Activated CD8-positive, alpha-beta memory T cell treated with anti-CD3 and anti-CD28 coated beads, Interleukin-2, amount 10 ng/mL, durations not matched to agents 7 days and 5 days (primary cell): ENCODE results near the gene DHX40. TPM values are rescaled to one million over a fixed set of nuclear protein-coding genes. Genes with fewer than 3 reads are reported as not detected.

ENCODE experiments used
- ATAC-seq: fragments of 150-1000 bp; cut with Tn5 transposase; one replicate; pipeline ENCODE4 v1.10.0; 2021; ENCODE audit warnings: moderate library complexity
- CTCF ChIA-PET: fragments of 350-600 bp; sonication (Branson Sonifier 250); formaldehyde crosslinking; loops from one replicate; lab custom pipeline; 2021; ENCODE audit warnings: antibody characterized with exemption; lab: Charles Lee
- DNase-seq: peaks from one replicate; pipeline ENCODE4 v3.0.0-alpha.2; 2020
- H3K27ac Mint-ChIP-seq: one replicate; pipeline ENCODE4 v1.8.0; 2021; ENCODE audit warnings: mild to moderate bottlenecking, mixed read lengths
- H3K27me3 Mint-ChIP-seq: one replicate; pipeline ENCODE4 v1.8.0; 2021; ENCODE audit warnings: mixed read lengths
- H3K36me3 Mint-ChIP-seq: one replicate; pipeline ENCODE4 v1.8.0; 2021; ENCODE audit warnings: mild to moderate bottlenecking, mixed read lengths
- H3K4me1 Mint-ChIP-seq: one replicate; pipeline ENCODE4 v1.8.0; 2021; ENCODE audit warnings: mixed read lengths
- H3K4me3 Mint-ChIP-seq: one replicate; pipeline ENCODE4 v1.8.0; 2021; ENCODE audit warnings: mild to moderate bottlenecking, moderate library complexity, mixed read lengths
- H3K9me3 Mint-ChIP-seq: one replicate; pipeline ENCODE4 v1.8.0; 2022; ENCODE audit warnings: low read depth, mixed read lengths
- total RNA-seq, 2 experiments: library from RNA; stranded (reverse); gene quantifications; one replicate each; pipeline ENCODE4 v1.2.3, GENCODE V29; 2021

The DHX40 gene
- total RNA-seq, 2 experiments from 2014 or later, result 17.1 to 18.0 TPM

DNA sequence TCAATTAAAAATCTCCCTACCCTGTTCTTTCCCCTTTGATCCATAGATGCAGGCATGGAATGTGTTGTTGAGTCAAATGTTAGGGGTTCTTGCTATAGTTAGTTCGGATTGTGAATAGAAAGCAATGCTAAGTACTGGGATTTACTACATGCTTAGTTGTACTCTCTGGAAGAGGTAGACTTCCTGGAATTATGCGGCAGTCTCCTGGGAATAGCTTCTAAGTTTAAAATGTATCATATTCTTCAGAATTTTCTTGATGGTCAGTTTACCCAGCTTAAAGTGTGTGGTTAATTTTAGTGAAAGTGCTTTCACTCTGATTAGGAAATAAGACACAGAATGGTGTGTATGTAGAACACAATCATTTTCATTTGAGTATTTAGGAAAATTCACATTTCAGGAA lies 57.7 kb downstream of the DHX40 start:
- peaks cover 27% of the 10 kb centered on the region for H3K36me3 Mint-ChIP-seq
- ATAC-seq (no peak), DNase-seq (no peak)
- no peaks in the 10 kb centered on the region for H3K9me3 Mint-ChIP-seq
- CTCF ChIA-PET, result interaction anchor here (0.6 kb wide), 1 partner anchor 147 kb away, joined by 3 read pairs; no protein-coding TSS in a partner anchor
- H3K4me1 Mint-ChIP-seq, result peaks cover 58% of the 10 kb centered on the region
- peak overlapping the region; percentile 20 for H3K27ac Mint-ChIP-seq
- no peaks in the 10 kb centered on the region for H3K27me3 Mint-ChIP-seq
- H3K4me3 Mint-ChIP-seq, result peak overlapping the region; percentile 25

DNA sequence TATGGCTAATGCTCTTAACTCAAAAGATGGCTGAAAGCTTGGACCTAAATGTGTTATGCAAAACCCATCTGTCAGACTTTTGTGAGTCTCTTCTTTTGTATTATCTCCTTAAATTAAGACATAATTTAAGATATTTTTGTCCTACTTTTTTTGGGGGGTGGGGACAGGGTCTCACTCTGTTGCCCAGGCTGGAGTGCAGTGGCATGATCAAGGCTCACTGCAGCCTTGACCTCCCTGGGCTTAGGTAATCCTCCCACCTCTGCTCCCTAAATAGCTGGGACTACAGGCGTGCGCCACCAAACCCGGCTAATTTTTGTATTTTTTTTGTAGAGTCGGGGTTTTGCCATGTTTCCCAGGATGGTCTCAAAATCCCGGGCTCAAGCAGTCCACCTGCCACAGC lies 61.3 kb downstream of the DHX40 start:
- CTCF ChIA-PET, result no interaction called here
- ATAC-seq (no peak), DNase-seq (no peak)
- Mint-ChIP-seq H3K27ac (no peak overlapping the region), H3K36me3 (peaks cover 46% of the 10 kb centered on the region), H3K4me3 (no peak overlapping the region), H3K4me1 (peaks cover 64% of the 10 kb centered on the region), H3K9me3 (no peaks in the 10 kb centered on the region), H3K27me3 (no peaks in the 10 kb centered on the region)

DNA sequence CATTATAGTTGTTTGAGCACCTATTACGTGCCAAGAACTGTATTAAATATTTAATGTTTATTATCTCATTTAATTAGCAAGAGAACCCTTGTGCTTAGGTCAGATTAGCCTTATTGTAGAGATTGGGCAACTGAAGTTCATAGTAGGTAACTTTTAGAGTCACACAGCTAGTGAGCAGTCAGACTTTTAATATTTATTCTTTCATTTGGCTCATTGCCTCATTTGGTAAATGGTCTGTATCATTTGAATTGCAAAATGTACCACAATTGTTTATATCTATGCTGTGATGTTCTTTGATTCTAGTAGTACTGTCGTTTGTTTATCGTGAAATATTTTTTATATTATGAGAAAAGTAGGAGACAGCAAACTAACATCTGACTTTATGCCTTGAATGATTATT lies 61.9 kb downstream of the DHX40 start:
- H3K27me3 Mint-ChIP-seq, result no peaks in the 10 kb centered on the region
- H3K27ac Mint-ChIP-seq, result no peak overlapping the region
- no peak for ATAC-seq
- peaks cover 46% of the 10 kb centered on the region for H3K36me3 Mint-ChIP-seq
- CTCF ChIA-PET, result no interaction called here
- no peak overlapping the region for H3K4me3 Mint-ChIP-seq
- no peaks in the 10 kb centered on the region for H3K9me3 Mint-ChIP-seq
- peaks cover 58% of the 10 kb centered on the region for H3K4me1 Mint-ChIP-seq
- DNase-seq, result no peak

DNA sequence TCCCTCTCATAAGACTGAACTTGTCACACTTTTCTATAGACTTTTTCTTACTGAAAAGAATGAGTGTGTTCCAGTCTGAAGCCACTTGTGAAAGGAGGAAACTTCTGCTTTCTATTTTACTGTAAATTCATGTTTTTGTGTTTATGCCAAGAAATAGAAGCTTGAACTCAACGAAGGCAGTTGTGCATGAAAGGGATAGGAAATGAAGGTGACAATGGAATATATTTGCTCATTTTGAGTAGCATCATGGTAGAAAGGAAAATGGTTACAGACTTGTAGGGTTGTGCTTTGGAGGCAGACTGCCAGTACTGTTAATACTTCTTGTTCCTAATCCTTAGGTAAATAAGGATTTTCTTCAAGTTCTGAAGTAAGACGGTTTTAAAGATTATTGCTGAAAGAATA lies 62.4 kb downstream of the DHX40 start:
- Mint-ChIP-seq H3K27ac (no peak overlapping the region), H3K27me3 (no peaks in the 10 kb centered on the region), H3K36me3 (peaks cover 46% of the 10 kb centered on the region), H3K4me3 (no peak overlapping the region), H3K9me3 (no peaks in the 10 kb centered on the region), H3K4me1 (peaks cover 56% of the 10 kb centered on the region)
- CTCF ChIA-PET, result no interaction called here
- no peak for DNase-seq
- ATAC-seq, result no peak

DNA sequence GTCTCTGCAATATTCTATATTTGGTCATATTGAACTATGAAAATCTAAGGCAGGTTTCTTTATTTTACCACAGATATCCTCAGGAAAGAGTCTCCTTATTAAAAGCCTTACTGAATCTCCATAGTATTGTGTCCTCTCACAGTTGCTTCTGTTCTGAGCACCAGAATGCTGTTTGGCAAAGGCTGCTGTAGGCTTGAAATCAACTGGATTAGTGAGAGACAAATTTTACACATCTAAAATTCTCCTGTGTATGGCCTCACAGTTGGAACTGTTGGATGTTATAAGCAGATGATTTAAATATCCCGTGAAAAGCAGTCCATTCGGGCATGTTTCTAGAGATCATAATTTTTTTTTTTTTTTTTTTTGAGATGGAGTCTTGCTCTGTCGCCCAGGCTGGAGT lies 63.8 kb downstream of the DHX40 start:
- H3K4me3 Mint-ChIP-seq, result no peak overlapping the region
- peaks cover 38% of the 10 kb centered on the region for H3K36me3 Mint-ChIP-seq
- no peaks in the 10 kb centered on the region for H3K9me3 Mint-ChIP-seq
- CTCF ChIA-PET, result no interaction called here
- ATAC-seq, result no peak
- peaks cover 56% of the 10 kb centered on the region for H3K4me1 Mint-ChIP-seq
- DNase-seq, result no peak
- no peak overlapping the region for H3K27ac Mint-ChIP-seq
- H3K27me3 Mint-ChIP-seq, result no peaks in the 10 kb centered on the region

DNA sequence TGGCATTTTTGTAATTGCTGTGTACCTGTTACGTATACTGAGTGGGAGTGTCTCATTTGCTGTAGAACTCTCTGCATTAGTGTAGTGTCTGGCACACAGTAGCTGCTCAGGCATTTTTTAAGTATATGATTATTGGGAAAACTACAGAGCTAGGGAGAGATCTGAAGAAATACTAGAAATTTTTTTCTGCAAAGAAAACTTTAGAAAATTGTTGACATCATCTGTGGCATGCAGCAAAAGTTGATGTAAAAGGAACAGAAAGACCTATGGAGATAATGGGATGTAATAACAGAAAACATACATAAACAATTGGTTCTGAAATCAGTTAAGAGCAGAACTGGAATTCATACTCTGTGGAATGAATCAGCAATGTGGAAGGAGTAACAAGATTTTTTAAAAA lies 65.9 kb downstream of the DHX40 start:
- CTCF ChIA-PET, result no interaction called here
- peaks cover 57% of the 10 kb centered on the region for H3K4me1 Mint-ChIP-seq
- H3K4me3 Mint-ChIP-seq, result no peak overlapping the region
- H3K9me3 Mint-ChIP-seq, result no peaks in the 10 kb centered on the region
- H3K36me3 Mint-ChIP-seq, result peaks cover 34% of the 10 kb centered on the region
- H3K27ac Mint-ChIP-seq, result peak overlapping the region; percentile 26
- ATAC-seq (no peak), DNase-seq (no peak)
- no peaks in the 10 kb centered on the region for H3K27me3 Mint-ChIP-seq

DNA sequence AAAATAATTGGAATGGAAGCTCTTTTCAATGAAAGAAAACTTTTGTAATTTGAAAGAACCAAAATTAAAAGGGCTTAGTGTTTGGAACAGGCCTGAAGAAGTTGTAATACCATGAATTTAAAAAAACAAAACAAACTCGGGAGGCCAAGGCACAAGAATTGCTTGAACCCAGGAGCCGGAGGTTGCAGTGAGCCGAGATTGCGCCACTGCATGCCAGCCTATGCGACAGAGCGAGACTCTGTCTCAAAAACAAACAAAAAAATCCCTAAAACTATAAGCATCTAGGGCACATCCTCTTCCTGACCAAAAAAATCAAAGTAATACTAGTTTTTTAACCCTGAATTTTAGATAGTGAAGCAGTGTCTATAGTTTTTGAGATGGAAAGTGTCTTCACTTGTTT lies 67.0 kb downstream of the DHX40 start:
- ATAC-seq (no peak), DNase-seq (no peak)
- Mint-ChIP-seq H3K9me3 (no peaks in the 10 kb centered on the region), H3K36me3 (peaks cover 35% of the 10 kb centered on the region), H3K27ac (no peak overlapping the region), H3K4me3 (no peak overlapping the region), H3K27me3 (no peaks in the 10 kb centered on the region), H3K4me1 (peaks cover 53% of the 10 kb centered on the region)
- CTCF ChIA-PET, result interaction anchor here (0.8 kb wide), 1 partner anchor 13 kb away, joined by 5 read pairs; the partner anchor contains the start of gene CLTC

DNA sequence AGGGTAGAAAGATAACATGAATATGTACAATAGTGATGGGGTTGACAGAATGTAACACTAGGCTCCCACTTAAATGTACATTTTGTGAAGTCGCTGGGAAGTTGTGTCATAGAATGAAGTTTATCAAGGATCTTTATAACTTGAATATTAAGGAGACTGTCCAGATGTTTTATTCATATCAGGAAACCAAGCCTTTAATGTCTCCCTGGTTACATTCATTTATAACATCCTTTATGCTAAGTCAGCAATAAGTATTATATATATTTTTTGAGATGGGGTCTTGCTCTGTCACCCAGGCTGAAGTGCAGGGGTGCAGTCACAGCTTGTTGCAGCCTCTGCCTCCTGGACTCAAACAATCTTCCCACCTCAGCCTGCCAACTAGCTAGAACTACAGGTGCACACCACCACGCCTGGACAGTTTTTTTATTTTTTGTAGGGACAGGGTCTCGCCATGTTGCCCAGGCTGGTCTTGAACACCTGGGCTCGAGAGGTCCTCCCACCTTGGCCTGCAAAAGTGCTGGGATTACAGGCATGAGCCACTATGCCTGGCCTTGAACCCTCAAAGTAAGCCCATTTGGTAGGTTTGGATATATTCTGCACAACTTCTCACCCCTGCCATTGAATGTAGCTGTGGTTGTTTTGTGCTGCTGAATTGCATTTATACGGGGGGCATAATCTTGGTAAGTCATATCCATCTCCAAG lies 68.4 kb downstream of the DHX40 start:
- CTCF ChIA-PET, result interaction anchor here (1.0 kb wide), 1 partner anchor 8 kb away, joined by 3 read pairs; no protein-coding TSS in a partner anchor
- Mint-ChIP-seq H3K9me3 (no peaks in the 10 kb centered on the region), H3K36me3 (peaks cover 25% of the 10 kb centered on the region), H3K4me1 (peaks cover 45% of the 10 kb centered on the region), H3K27me3 (no peaks in the 10 kb centered on the region), H3K4me3 (no peak overlapping the region), H3K27ac (no peak overlapping the region)
- DNase-seq (no peak), ATAC-seq (no peak)

DNA sequence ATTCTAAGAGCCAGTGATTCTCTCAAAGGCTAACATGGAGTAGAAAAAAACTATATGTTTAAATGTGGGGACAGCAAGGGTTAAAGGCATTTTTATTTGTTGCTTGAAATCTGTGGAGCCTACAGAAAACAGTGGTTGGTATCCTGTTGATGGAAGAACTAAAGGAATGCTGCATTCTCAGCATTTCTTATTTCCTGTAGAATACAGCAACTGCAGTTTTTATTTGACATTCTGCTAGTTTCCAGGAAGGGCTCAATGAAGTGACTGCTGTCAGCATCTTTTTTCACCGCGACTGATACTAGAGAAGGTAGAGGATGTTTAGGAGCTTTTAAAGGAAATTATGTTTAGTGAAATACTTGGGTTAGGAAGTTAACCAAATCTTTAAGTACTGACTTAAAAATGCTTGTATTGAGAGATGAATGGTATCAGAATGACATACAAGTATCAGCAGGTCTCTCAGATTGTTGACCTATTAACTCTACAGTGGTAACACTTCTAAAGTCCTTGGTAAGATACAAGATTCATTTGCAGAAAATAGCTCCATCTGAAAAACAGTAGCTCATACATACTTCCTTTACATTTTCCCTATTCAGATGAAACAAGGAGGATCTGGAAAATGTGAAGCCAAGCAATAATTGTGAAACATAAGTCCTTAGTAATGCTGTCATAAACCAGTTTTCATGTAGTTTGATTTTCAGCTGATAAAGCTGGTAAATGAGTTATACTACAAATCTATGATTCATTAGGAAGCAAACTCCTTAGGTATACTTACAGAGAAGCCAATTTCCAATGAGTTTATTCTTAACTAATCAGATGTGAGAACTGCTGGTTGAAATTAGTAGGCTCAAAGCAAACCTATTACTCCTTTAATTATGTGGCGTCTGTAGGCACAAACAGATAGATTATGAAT lies 69.5 kb downstream of the DHX40 start:
- H3K4me1 Mint-ChIP-seq, result peaks cover 42% of the 10 kb centered on the region
- peaks cover 15% of the 10 kb centered on the region for H3K36me3 Mint-ChIP-seq
- H3K27ac Mint-ChIP-seq, result peak overlapping the region; percentile 60
- no peak overlapping the region for H3K4me3 Mint-ChIP-seq
- peak; percentile 45 for ATAC-seq
- no peak for DNase-seq
- H3K27me3 Mint-ChIP-seq, result no peaks in the 10 kb centered on the region
- CTCF ChIA-PET, result no interaction called here
- H3K9me3 Mint-ChIP-seq, result no peaks in the 10 kb centered on the region

DNA sequence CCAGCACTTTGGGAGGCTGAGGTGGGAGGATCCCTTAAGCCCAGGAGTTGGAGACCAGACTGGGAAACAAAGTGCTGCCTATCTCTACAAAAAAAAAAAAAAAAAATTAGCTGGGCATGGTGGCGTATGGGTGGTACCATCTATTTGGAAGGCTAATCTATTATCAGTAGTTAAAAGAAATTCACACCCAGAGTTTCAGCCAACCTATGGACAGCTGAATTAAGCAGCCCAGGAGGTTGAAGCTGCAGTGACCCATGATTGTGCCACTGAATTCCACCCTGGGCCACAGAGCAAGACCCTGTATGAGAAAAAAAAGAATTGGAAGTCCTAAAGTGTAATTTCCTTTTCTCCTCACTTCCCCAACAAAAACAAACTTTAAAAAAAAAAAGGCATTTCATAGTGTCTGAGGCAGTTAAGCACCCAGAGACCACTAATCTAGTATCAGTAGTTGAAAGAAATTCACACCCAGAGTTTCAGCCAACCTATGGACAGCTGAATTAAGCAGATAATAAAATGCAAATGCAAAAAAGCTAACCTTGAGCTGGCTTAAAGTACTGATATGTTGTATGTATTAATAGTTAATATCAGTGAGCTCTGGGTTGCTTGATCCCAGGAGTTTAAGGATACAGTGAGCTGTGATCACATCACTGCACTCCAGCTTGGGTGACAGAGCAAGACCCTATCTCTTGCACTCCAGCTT lies 72.4 kb downstream of the DHX40 start:
- no peak overlapping the region for H3K27ac Mint-ChIP-seq
- CTCF ChIA-PET, result no interaction called here
- H3K27me3 Mint-ChIP-seq, result no peaks in the 10 kb centered on the region
- no peak overlapping the region for H3K4me3 Mint-ChIP-seq
- ATAC-seq (no peak), DNase-seq (no peak)
- peaks cover 50% of the 10 kb centered on the region for H3K4me1 Mint-ChIP-seq
- H3K36me3 Mint-ChIP-seq, result peaks cover 4% of the 10 kb centered on the region
- H3K9me3 Mint-ChIP-seq, result no peaks in the 10 kb centered on the region

DNA sequence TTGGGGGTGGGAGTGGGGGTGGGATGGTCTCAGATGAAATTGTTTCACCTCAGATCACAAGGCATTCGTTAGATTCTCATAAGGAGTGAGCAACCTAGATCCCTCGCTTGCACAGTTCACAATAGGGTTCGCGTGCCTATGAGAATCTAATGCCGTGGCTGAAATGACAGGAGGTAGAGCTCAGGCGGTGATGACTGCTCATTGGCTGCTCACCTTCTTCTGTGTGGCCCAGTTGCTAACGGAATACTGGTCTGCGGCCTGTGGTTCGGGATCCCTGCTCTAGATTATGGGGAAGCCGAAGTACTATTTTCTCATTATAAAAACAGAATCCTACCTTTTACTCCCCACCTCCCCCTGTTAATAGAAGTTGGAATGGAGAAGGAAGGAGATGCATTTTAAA lies 73.1 kb downstream of the DHX40 start:
- H3K27ac Mint-ChIP-seq, result no peak overlapping the region
- no peaks in the 10 kb centered on the region for H3K9me3 Mint-ChIP-seq
- H3K4me1 Mint-ChIP-seq, result peaks cover 51% of the 10 kb centered on the region
- H3K27me3 Mint-ChIP-seq, result no peaks in the 10 kb centered on the region
- CTCF ChIA-PET, result interaction anchor here (0.9 kb wide), 1 partner anchor 19 kb away, joined by 3 read pairs; the partner anchor contains the start of gene CLTC
- no peak overlapping the region for H3K4me3 Mint-ChIP-seq
- ATAC-seq (no peak), DNase-seq (no peak)
- H3K36me3 Mint-ChIP-seq, result peaks cover 4% of the 10 kb centered on the region

DNA sequence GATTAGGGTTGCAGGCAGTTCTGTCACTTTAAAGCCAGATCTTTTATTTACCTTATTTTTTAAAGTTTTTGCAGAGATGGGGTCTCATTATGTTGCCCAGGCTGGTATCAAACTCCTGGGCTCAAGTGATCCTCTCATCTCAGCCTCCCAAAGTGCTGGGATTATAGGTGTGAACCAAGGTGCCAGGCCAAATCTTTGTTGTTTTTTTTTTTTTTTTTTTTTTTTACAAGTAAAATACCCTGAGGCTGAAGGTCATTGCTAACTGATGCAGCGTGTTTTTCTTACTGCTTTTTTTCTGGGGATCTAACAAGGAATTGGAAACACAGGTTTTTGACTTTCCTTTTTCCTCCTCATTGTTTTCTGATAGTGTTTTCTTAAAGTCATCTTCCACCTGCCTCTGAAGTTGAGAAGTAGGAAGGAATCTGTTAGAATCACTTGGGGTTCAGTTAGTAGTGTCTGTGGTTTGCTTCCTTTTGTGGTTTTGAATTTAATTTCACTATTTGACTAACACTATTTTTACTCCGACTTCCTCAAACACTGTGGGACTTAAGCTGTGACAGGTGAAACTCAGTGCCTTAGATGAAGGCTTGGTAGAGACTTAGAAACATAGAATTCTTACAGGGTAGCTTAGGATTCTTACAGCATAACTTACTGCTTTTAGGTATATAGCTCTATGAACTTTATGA lies 76.5 kb downstream of the DHX40 start:
- DNase-seq (no peak), ATAC-seq (peak; percentile 93)
- H3K9me3 Mint-ChIP-seq, result no peaks in the 10 kb centered on the region
- peaks cover 15% of the 10 kb centered on the region for H3K36me3 Mint-ChIP-seq
- CTCF ChIA-PET, result interaction anchor here (1.2 to 1.3 kb wide), 3 partner anchors 8 to 331 kb away, joined by 3 to 4 read pairs (median 3); no protein-coding TSS in a partner anchor
- H3K4me3 Mint-ChIP-seq, result peak overlapping the region; percentile 44
- no peaks in the 10 kb centered on the region for H3K27me3 Mint-ChIP-seq
- H3K27ac Mint-ChIP-seq, result peak overlapping the region; percentile 70
- peaks cover 37% of the 10 kb centered on the region for H3K4me1 Mint-ChIP-seq
